Natural killer cell treated with Interleukin-12 subunit alpha and Interleukin-12 subunit beta and Interleukin-15 and Interleukin-18, amount 100 ng/mL, for 72 hours (primary cell): ENCODE results near the gene TTC33. TPM values are rescaled to one million over a fixed set of nuclear protein-coding genes. Genes with fewer than 3 reads are reported as not detected.
"Not testable (repeated sequence)": the region's sequence is repeated elsewhere in the genome, so short reads cannot be mapped to it uniquely, and the experiment has no call there.

Source experiments
- ATAC-seq, 2 donors: fragments of 150-1000 bp; cut with Tn5 transposase in 1 of 2; sonication (Bioruptor Pico), chemical (Tn5 transposase) in 1 of 2; 2 replicates each; pipeline ENCODE4 v1.10.0; 2021
- DNase-seq: peaks from one replicate; pipeline ENCODE4 v3.0.0; 2022; ENCODE audit warnings: low spot score
- H3K27ac Mint-ChIP-seq, 2 donors: 1 replicate in 1 of 2; 2 replicates in 1 of 2; pipeline ENCODE4 v1.8.0; 2022; ENCODE audit warnings: mixed read lengths in 2 of 2, mild to moderate bottlenecking in 1 of 2, moderate library complexity in 1 of 2
- H3K27me3 Mint-ChIP-seq, 2 donors: 1 replicate in 1 of 2; 2 replicates in 1 of 2; pipeline ENCODE4 v1.8.0; 2022; ENCODE audit warnings: mixed read lengths in 2 of 2
- H3K36me3 Mint-ChIP-seq: one replicate; pipeline ENCODE4 v1.8.0; 2022; ENCODE audit warnings: mixed read lengths
- H3K4me1 Mint-ChIP-seq, 2 donors: 1 replicate in 1 of 2; 2 replicates in 1 of 2; pipeline ENCODE4 v1.8.0; 2022; ENCODE audit warnings: low read depth in 2 of 2, mixed read lengths in 2 of 2, mild to moderate bottlenecking in 1 of 2
- H3K4me3 Mint-ChIP-seq: one replicate; pipeline ENCODE4 v1.8.0; 2022; ENCODE audit warnings: mixed read lengths
- H3K9me3 Mint-ChIP-seq: 2 replicates; pipeline ENCODE4 v1.8.0; 2022; ENCODE audit warnings: mixed read lengths
- total RNA-seq, 2 donors: library from RNA; stranded (reverse); gene quantifications; one replicate each; pipeline ENCODE4 v1.2.3, GENCODE V29; 2022

The TTC33 gene
- total RNA-seq, 2 donors from 2014 or later = 13.5 to 16.9 TPM

DNA sequence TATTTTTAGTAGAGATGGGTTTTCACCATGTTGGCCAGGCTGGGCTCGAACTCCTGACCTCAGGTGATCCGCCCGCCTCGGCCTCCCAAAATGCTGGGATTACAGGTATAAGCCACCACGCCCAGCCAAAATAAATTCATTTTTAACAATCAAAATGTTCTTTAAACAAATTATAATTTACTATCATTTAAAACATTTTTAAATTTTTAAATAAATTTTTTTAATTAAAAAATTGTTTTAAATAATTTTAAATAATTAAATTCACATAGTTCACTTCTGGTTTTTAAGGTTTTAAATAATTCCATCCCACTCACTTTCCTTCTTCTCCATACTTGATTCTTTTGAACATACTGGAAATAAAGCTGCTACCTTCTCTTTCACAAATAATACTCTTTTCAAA is 15.0 kb upstream of the TTC33 start:
- Mint-ChIP-seq H3K9me3 (no peaks in the 10 kb centered on the region), H3K27ac (no peak overlapping the region), H3K36me3 (peaks cover 21% of the 10 kb centered on the region), H3K4me3 (no peak overlapping the region), H3K27me3 (no peaks in the 10 kb centered on the region), H3K4me1 (peaks cover 3 to 4% of the 10 kb centered on the region in 2 donors)
- DNase-seq (no peak), ATAC-seq (no peak)

DNA sequence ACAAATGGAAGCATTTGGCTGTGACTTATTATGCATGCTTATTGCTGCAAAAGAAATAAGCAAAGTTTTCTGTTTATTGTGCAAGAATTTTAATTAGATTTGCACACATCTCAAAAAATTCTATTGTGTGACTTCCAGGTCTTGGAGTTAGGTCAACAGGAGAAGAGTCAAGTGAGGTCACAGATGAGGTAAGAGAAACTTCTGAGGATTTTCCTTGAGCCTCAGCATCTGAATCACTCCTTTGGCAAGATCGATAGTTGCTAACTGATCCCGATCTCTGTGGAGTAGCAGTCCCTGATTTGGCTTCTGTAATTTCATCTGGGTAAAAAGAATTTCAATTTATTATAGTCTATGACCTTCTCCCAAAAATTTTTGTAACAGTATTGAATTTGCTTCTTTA is 6.9 kb upstream of the TTC33 start:
- Mint-ChIP-seq H3K9me3 (no peaks in the 10 kb centered on the region), H3K27ac (no peak overlapping the region), H3K27me3 (no peaks in the 10 kb centered on the region)

DNA sequence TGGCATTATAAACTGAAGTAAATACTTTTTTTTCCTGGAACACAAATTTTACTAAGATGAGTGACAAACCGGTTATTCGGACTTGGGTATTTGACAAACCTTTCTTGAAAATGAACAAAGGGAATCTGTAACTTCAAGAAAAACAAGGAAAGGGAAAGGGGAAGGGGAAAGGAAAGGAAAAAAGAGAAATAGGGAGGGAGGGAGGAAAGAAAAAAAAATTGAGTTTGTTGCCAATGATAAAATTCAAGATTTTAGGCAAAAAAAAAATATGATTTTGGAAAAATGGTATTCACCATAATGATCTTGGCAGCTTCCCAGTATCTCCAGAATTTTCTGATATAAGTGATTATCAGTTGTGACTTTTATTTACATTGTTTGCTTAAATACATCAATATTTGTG is 1.6 kb upstream of the TTC33 start:
- Mint-ChIP-seq H3K27ac (no peak overlapping the region), H3K9me3 (no peaks in the 10 kb centered on the region), H3K4me3 (no peak overlapping the region), H3K36me3 (peaks cover 4% of the 10 kb centered on the region), H3K27me3 (no peaks in the 10 kb centered on the region), H3K4me1 (peaks cover 8 to 12% of the 10 kb centered on the region in 2 donors)
- ATAC-seq (no peak), DNase-seq (no peak)

More for the DNA sequence above, 6.9 kb upstream of the TTC33 start:
- DNase-seq (no peak), ATAC-seq (no peak)
- Mint-ChIP-seq H3K4me3 (no peak overlapping the region), H3K4me1 (no peaks in the 10 kb centered on the region), H3K36me3 (peaks cover 18% of the 10 kb centered on the region)

DNA sequence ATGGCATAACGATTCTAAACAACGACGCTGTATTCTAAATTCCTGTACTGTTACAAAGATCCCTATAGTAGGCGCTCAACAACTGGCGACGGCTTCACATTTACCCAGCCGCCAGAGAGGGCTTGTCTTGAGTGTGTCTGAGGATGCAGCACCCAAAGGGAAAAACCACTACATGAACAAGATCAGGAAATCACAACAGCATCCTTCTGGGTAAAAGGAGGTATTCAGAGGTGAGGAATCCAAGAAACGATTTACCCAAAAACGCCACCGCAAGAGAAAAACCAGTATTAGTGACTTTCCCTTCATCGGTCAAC is 711 bp downstream of the TTC33 start:
- H3K36me3 Mint-ChIP-seq = no peaks in the 10 kb centered on the region
- H3K9me3 Mint-ChIP-seq = no peaks in the 10 kb centered on the region
- DNase-seq = peak; percentile 70
- ATAC-seq = peak; percentile 71 to 74
- no peak overlapping the region for H3K27ac Mint-ChIP-seq
- no peaks in the 10 kb centered on the region for H3K27me3 Mint-ChIP-seq
- H3K4me3 Mint-ChIP-seq = no peak overlapping the region
- peaks cover 17 to 24% of the 10 kb centered on the region in 2 donors for H3K4me1 Mint-ChIP-seq

DNA sequence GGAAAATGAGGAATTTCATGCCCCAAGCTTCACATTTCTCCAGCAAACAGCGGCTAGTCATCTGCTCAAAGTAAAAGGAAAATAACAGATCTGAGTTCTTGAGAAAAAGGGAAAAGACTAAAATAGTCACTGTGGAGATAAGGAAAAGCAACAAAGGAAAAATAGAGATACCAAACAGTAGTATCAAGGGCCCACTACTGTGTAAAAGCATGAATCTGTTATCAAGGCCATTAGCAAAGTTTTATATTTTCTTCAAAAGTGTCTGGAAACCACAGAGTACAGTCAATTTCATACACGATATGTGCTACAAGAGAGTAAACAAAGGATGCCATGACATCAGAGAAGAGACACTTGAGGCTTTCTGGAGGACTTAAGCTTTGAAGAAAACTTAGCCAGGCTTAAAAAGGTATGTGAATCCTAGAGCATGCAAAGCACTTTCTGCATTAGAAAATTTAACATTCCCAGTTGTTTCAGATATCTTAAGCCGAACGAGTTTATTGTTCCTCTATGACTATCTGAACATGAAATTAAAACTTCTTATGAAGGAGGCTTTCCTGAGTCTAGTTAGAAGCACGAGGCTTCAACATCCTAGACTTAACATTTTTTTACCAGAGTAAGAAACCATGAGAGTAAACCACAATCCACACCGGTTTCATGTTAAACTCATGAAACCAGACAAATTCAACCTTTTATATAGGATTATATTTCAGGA is 1.2 kb downstream of the TTC33 start:
- ATAC-seq (peak in 1 of 2 donors; percentile 37), DNase-seq (no peak)
- Mint-ChIP-seq H3K4me3 (no peak overlapping the region), H3K9me3 (no peaks in the 10 kb centered on the region), H3K27me3 (no peaks in the 10 kb centered on the region), H3K36me3 (no peaks in the 10 kb centered on the region), H3K4me1 (peaks cover 17 to 24% of the 10 kb centered on the region in 2 donors), H3K27ac (no peak overlapping the region)

DNA sequence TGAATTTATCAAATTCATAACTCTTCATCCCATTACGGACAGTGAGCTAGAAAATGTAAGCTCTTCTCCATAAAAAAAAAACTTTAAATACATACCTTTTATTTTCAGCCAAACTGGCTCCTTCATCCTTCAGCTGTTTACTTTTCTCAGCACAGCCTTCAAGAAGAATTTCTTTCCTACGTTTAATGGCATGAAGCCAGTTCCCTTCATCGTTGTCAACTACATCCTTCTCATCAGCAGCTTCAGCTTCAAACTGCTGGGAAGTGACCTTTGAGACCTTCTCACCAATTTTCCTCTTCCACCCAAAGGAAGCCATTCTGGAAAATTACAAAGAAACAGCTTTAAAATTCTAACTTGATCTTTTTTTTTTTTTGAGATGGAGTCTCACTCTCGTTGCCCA is 9.1 kb downstream of the TTC33 start:
- Mint-ChIP-seq H3K27ac (no peak overlapping the region), H3K36me3 (peaks cover 4% of the 10 kb centered on the region), H3K4me1 (peaks cover 16 to 22% of the 10 kb centered on the region in 2 donors), H3K4me3 (no peak overlapping the region), H3K9me3 (no peaks in the 10 kb centered on the region), H3K27me3 (no peaks in the 10 kb centered on the region)
- ATAC-seq (no peak), DNase-seq (no peak)

DNA sequence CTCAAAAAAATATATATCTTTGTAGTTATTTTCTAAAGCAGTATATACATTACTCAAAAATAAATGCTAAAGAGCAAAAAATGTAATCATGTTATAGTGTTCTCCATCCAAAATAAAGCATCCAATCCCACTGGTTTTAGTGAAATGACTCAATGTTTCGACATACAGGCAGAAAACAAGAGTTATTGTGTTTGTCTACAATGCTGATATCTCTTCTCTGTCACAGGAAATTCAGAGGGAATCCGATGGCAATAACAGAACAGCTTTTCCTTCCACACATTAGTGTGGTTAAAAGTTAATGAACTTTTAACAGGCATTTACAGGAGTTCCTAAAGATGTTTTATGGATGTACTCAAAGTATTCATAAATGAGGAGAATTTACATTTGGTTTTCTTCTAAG is 12.0 kb downstream of the TTC33 start:
- Mint-ChIP-seq H3K4me1 (peaks cover 10 to 11% of the 10 kb centered on the region in 2 donors), H3K4me3 (no peak overlapping the region), H3K9me3 (no peaks in the 10 kb centered on the region), H3K36me3 (peaks cover 14% of the 10 kb centered on the region), H3K27me3 (no peaks in the 10 kb centered on the region), H3K27ac (no peak overlapping the region)
- ATAC-seq (no peak), DNase-seq (no peak)

DNA sequence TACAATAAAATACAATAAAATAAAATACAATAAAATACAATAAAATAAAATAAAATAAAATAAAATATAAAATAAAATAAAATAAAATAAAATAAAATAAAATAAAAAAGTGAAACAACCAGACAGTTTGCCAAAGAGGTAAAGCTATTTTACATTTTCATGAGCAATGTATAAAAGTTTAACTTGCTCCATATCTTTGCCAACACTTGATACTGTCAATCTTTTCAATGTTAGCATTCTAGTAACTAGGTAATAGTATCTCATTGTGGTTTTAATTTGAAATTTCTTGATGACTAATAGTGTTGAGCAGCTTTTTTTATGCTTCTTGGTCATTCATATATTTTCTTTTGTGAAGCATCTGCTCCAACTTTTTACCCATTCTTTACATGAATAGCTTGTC is 17.3 kb downstream of the TTC33 start:
- Mint-ChIP-seq H3K9me3 (no peaks in the 10 kb centered on the region), H3K27me3 (no peaks in the 10 kb centered on the region), H3K27ac (no peak overlapping the region), H3K36me3 (peaks cover 16% of the 10 kb centered on the region), H3K4me3 (no peak overlapping the region), H3K4me1 (peaks cover 25 to 30% of the 10 kb centered on the region in 2 donors)
- no peak for ATAC-seq
- DNase-seq = no peak

DNA sequence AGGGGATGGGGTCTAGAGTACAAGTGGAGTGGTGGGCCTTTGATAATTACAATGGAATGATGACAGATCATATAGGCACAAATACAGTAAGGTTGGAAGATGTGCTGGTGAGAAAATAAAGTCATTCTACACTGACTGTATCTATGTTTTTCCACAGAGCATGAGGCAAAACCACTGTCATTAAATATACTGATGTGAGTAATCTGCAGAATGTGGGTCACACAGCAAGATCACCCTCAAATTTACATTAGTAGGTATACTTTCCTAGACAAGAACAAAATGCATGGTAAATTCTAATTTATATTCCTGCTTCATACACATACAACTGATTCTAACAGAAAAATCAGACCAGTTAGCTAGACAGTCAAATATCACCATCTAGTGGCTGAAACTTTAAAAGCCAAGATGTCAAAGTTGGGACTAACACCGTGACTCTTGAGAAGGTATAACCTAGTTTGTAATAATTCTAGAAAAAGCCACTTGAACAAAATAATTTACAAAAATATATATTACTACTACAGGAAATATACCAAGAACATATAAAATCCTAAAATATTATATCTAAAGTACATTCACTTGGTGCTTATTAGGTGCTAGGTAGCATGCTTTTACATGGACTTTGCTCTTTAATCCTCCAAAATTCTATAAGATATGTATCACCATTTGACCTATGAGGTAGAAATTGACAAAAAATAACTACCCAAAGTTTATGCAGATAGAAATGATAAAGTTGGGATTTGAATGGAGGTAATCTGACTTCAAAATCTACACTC is 19.5 kb downstream of the TTC33 start:
- Mint-ChIP-seq H3K9me3 (no peaks in the 10 kb centered on the region), H3K27ac (peak overlapping the region in 1 of 2 donors; percentile 28), H3K4me1 (peaks cover 20 to 34% of the 10 kb centered on the region in 2 donors), H3K4me3 (no peak overlapping the region), H3K27me3 (no peaks in the 10 kb centered on the region), H3K36me3 (peaks cover 19% of the 10 kb centered on the region)
- ATAC-seq (peak; percentile 53 to 57), DNase-seq (no peak)

DNA sequence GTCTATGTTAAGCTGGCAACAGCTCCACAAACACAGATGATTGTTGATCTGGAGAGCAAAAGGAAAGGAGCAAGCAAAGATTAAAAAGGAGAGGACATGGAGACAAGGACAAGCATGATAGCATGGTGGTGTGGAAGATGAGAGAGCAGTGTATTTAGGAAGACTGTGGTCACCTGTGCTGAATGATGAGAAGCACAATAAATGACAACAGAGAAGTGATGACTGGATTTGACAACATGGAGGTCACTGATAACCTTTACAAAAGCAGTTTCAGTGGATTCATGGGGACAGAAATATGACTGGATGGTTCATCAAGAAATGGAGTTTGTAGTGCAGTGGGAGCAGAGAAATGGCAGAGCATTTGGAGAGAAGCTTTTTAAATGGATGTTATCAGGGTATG is 20.2 kb downstream of the TTC33 start:
- no peaks in the 10 kb centered on the region for H3K27me3 Mint-ChIP-seq
- H3K4me1 Mint-ChIP-seq = peaks cover 21 to 35% of the 10 kb centered on the region in 2 donors
- ATAC-seq = no peak
- H3K9me3 Mint-ChIP-seq = no peaks in the 10 kb centered on the region
- H3K4me3 Mint-ChIP-seq = no peak overlapping the region
- H3K36me3 Mint-ChIP-seq = peaks cover 14% of the 10 kb centered on the region
- DNase-seq = no peak
- peak overlapping the region; percentile 25 to 28 for H3K27ac Mint-ChIP-seq

DNA sequence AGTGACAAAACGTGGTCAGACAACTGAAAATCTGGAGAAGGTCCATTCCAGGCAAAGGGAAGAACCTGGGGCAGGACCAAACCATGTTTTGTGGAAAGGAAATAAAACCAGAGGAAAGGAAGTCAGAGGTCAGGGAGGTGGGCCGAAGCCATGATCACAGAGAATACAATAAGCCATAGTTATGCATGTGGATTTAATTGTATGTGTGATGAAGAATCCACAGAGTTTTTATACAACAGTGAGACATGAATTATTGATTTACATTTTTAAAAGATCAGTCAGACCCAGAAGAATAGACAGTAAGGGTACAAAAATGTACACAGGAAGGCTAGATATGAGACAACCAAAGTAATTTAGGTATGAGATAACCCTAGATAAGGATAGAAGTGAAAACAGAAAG is 20.8 kb downstream of the TTC33 start:
- H3K4me1 Mint-ChIP-seq = peaks cover 24 to 35% of the 10 kb centered on the region in 2 donors
- no peak overlapping the region for H3K4me3 Mint-ChIP-seq
- ATAC-seq (no peak), DNase-seq (no peak)
- peaks cover 12% of the 10 kb centered on the region for H3K36me3 Mint-ChIP-seq
- H3K27me3 Mint-ChIP-seq = no peaks in the 10 kb centered on the region
- no peaks in the 10 kb centered on the region for H3K9me3 Mint-ChIP-seq
- H3K27ac Mint-ChIP-seq = peak overlapping the region; percentile 25 to 28

DNA sequence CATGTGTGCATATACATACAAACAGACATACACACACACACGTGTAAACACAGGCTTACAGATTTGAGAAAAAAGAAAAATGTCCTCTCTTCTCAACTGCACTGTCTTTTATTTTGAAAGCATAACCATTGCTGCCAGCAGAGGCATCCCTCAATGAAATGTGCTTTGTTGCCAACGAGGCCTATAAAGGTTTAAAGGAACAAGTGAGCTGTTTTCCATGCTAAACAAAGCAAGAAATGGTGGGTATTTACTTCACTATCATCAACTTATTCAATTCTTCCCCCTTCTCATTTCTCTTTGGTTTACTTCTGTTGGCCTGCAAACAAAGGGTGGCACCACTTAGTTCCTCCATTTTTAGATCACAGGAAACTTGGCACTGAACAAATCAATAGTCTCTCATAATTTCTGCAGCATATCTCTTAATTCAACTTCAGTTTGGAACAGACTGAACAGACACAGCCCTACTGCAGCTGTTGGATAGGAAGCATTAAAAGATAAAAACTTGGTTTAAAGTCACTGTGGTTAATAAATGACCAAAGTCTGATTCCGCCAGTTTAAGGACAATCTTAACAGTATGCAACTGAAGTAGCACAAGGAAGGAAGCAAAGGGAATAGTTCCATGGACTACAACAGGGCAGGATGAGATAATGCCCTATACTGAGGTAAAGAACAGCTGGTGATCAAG is 21.7 kb downstream of the TTC33 start:
- DNase-seq (no peak), ATAC-seq (no peak)
- Mint-ChIP-seq H3K4me3 (no peak overlapping the region), H3K4me1 (peaks cover 24 to 35% of the 10 kb centered on the region in 2 donors), H3K27ac (peak overlapping the region in 1 of 2 donors; percentile 18), H3K36me3 (peaks cover 12% of the 10 kb centered on the region), H3K9me3 (no peaks in the 10 kb centered on the region), H3K27me3 (no peaks in the 10 kb centered on the region)

DNA sequence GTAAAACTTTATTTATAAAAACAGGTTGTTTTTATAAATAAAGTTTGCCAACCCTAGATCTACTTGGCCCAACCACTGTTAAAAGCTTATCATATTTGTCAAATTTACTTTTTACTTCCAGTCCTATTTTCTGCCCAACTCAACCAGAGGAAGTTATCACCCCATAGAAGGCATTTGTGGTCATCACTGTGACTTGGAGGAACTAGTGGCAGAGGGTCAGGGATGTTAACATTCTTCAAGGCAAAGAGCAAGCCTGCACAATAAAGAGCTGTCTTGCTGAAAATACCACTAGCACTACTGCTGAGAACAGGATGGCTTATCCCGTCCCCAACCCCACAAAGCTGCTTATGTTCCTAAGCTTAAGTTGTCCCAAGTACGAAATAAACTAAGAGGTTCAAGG is 22.3 kb downstream of the TTC33 start:
- Mint-ChIP-seq H3K4me3 (no peak overlapping the region), H3K4me1 (peaks cover 24 to 35% of the 10 kb centered on the region in 2 donors), H3K36me3 (peaks cover 12% of the 10 kb centered on the region), H3K27me3 (no peaks in the 10 kb centered on the region), H3K27ac (no peak overlapping the region), H3K9me3 (no peaks in the 10 kb centered on the region)
- DNase-seq (no peak), ATAC-seq (no peak)

DNA sequence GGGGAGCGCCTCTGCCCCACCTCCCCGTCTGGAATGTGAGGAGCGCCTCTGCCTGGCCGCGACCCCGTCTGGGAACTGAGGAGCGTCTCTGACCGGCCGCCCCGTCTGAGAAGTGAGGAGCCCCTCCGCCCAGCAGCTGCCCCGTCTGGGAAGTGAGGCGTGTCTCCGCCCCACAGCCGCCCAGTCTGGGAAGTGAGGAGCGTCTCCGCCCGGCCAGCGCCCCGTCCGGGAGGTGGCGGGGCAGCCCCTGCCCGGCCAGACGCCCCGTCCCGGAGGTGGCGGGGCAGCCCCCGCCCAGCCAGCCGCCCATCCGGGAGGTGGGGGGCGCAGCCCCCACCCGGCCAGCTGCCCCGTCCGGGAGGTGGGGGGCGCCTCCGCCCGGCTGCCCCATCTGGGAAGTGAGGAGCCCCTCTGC is 33.3 kb downstream of the TTC33 start:
- H3K9me3 Mint-ChIP-seq, DNase-seq, H3K4me1 Mint-ChIP-seq, H3K4me3 Mint-ChIP-seq, H3K27ac Mint-ChIP-seq, H3K27me3 Mint-ChIP-seq, ATAC-seq: not testable (repeated sequence)
- peaks cover 18% of the 10 kb centered on the region for H3K36me3 Mint-ChIP-seq
